HG02642 (cell line): Measurements from ENCODE around the gene L1TD1.
"Not testable (repeated sequence)": the region's sequence is repeated elsewhere in the genome, so short reads cannot be mapped to it uniquely, and the experiment has no call there.

ENCODE experiments used
- ATAC-seq: cut with Tn5 transposase; IDR thresholded peaks from one replicate; pipeline ENCODE4 v1.9.1; 2021; ENCODE audit warnings: mild to moderate bottlenecking; ENCODE audit not compliant: unreplicated experiment, poor library complexity

Gene L1TD1

DNA sequence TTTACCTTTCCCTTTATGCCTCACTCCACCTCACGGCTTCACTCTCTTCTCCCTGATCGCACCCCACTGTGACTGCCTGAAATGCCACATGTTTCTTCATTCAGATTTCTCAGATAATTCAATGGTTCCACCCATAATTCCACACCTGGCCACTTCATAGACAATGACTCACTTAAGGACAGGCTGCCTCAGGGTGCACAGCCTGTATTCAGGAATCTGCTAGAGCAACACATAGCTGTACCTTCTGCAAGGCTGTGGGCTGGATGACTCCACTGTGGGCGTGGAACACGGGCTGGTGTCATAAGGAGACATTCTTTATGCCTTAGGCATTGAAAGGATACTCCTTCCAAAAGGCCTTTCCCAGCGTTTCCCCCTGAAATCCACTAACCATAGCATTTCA lies 36.1 kb downstream of the L1TD1 start:
- ATAC-seq, result no peak

DNA sequence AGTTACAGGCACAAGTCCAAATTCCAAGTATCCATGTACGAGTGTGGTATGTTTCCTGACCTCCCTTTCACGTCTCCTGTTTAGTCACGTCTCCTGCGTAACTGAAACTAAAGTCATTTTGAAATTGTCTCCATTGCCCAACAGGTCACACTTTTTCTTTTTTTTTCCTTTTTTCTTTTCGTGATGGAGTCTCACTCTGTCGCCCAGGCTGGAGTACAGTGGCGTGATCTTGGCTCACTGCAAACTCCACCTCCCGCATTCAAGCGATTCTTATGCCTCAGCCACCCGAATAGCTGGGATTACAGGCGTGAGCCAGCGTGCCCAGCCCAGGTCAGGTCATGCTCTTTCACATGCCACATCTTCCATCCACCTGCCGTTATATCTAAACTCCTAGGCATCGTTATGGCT lies 38.2 kb downstream of the L1TD1 start:
- ATAC-seq, result no peak

DNA sequence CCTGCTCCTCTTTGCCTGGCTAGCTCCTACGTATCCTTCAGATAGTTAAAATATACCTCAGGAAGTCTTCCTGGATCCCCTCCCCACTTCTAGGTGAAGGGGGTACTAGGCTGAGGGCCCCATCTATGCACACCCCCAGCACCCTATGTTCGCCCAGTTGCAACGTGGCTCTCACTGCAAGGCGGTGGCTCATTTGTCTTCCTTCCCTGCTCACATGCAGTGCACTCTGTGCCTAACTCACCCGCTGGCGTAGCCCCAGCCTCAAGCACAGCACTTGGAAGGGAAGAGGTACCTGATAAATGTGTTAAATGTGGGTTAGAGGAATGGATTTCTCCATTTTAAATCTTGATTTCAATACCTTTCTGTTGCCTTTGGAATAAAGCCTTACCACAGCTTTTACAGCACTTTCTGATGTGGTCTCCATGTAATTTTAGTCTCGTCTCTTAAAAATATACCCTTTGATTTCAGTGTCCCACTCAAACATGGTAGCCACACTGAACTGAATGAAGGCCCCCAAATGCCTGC lies 39.3 kb downstream of the L1TD1 start:
- no peak for ATAC-seq

DNA sequence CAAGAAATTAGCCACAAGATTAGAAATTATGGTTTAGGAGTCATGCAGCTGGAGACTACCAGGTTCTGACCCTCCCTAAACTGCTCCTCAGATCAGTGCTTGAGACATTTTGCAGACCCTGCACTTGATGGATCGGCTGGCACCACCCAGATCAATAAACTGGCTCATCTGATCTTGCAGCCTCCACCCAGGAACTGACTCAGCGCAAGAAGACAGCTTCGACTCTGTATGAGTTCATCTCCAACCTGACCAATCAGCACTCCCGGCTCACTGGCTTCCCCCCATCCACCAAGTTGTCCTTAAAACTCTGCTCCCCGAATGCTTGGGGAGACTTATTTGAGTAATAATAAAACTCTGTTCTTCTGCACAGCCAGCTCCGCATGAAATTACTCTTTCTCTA lies 40.0 kb downstream of the L1TD1 start:
- ATAC-seq, result no peak

DNA sequence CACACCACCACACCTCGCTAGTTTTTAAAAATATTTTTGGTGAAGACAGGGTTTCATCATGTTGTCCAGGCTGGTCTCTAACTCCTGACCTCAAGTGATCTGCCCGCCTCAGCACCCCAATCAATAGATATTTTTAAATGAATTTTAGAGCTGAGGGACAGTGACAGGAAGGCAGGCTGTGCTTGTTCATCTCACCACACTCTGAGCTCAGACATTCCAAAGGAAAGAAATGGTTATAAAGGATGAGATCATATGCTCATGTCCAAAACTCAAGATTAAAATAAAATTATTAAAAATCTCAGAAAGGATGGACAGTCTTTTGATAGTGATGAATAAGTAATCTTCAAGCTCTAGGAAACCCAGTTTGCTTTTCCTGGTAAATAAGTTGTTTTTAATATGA lies 40.9 kb downstream of the L1TD1 start:
- ATAC-seq, result no peak

DNA sequence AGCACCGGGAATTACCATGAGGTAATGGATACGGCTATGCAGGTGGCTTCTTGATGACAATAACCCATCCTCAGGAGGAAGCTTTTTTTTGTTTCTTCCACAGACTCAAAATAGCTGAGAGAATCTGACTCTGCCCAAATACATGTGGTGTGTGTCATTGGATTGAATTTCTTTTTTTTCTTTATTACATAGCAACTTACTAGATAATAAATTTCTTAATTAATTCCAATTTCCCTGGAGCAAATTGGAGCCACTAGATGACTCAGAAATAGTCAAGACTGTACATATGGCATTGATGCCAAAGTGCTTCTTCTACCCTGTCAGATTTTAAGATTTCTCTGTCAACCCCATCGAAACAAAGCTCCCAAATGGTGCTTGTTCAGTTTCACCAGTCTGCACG lies 42.7 kb downstream of the L1TD1 start:
- ATAC-seq, result no peak

DNA sequence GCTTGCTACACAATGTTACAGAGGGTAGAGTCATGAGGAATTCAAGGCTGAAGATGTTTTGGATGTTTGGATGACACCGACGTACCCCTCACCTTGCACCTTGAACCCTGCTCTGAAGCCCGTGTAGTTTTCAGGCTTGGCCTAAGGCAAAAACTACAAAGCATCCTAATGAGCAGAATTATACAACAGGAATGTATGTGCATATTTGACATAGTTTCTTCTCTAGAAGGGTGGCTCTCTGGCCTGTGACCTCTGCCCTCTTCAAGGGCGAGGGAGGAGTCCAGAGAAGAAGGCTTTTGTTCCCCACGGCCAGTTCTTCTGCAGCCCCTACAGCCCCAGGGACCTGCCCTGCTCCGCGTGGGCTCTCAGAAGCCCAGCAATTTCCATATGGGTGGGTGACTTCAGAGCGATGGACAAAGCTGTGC lies 43.3 kb downstream of the L1TD1 start:
- no peak for ATAC-seq

DNA sequence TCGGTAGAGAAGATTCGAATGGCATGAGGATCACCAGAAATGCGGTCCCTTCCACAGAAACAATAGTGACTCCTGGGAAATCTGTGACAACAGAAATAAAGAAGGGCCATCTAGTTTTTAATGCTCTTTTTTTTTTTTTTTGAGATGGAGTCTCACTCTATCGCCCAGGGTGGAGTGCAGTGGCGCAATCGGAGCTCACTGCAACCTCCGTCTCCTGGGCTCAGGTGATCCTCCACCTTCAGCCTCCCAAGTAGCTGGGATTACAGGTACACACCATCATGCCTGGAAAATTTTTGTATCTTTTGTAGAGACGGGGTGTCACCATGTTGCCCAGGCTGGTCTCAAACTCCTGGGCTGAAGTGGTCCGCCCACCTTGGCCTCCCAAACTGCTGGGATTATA lies 43.9 kb downstream of the L1TD1 start:
- no peak for ATAC-seq

DNA sequence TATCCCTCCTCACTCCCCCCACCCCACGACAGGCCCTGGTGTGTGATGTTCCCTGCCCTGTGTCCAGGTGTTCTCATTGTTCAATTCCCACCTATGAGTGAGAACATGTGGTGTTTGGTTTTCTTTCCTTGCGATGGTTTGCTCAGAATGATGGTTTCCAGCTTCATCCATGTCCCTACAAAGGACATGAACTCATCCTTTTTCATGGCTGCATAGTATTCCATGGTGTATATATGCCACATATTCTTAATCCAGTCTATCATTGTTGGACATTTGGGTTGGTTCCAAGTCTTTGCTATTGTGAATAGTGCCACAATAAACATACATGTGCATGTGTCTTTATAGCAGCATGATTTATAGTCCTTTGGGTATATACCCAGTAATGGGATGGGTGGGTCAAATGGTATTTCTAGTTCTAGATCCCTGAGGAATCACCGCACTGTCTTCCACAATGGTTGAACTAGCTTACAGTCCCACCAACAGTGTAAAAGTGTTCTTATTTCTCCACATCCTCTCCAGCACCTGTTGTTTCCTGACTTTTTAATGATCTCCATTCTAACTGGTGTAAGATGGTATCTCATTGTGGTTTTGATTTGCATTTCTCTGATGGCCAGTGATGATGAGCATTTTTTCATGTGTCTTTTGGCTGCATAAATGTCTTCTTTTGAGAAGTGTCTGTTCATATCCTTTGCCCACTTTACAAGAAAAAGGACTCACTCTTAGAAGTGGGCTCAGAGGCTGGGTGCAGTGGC lies 45.2 kb downstream of the L1TD1 start:
- ATAC-seq, result not testable (repeated sequence)

DNA sequence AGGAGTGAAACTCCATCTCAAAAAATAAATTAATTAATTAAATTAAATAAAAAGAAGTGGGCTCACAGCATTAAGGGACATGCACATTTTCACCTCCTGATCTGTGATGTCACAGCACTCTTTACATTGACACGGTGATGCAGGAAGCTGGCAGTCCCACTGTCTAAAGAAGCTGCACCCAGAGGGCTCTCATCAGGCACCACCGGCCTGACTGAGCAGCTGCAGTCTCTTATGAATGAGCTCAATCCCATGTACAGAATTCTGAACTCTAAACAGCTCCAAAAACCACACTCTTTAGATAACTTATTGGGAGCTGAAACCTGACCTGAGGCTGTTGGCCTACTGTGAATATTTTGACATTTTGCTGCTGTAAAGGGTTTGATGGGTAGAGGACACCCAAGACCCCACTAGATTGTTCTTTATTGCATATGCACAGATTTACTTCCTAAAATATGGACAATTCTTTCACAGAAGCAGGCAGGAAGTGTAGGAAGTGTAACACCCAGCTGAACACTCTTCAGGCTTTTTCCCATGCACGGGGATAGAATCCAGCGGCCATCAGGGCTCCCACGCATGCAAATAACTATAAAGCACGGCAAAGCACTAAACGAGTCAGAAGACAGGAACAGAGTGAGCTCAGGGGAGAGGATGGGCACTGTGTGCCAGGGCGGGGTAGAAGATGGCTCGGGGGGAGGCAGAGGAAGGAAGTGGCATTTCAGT lies 46.2 kb downstream of the L1TD1 start:
- no peak for ATAC-seq

DNA sequence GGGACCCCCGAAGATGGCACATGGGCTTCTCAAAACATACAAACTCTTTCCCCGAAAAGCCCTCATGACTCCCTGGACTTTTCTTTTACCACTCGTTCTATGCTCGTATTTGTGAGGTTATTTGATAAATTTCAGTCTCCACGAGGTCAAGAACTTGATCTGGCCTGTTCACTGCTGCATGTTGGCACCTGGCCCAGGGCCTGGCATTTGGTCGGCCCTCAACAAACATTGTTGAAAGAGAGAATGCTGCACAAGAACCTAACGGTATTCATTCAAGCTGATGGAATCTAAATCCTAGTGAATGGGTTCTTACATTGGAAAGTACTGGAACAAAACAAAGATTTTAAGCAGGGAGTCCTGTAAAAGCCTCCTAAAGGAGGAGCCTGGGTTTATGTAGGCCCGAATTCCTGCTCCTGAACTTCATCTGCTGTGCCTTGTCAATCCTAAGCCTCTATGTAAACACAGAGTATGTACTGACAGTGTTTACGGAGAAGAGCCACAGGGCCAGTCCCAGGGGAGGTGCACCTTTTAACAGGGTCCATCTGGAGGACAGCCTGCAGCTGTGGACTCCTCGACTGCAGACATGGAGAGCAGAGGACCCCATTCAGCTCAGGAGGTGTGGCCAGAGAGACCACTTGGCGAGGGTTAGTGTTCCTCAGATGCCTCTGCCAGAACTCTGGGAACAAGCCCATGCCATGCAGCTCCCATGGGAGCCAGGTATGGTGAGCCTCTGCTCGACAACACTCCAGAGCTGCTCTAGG lies 46.9 kb downstream of the L1TD1 start:
- no peak for ATAC-seq

DNA sequence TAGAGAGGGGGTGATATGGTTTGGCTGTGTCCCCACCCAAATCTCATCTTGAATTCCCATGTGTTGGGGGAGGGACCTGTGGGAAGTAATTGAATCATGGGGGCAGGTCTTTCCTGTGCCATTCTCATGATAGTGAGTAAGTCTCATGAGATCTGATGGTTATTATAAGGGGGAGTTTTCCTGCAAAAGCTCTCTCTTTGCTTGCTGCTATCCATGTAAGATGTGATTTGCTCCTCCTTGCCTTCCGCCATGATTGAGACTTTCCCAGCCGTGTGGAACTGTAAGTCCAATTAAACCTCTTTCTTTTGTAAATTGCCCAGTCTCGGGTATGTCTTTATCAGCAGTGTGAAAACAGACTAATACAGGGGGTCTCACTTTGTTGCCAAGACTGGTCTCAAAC lies 49.7 kb downstream of the L1TD1 start:
- not testable (repeated sequence) for ATAC-seq

DNA sequence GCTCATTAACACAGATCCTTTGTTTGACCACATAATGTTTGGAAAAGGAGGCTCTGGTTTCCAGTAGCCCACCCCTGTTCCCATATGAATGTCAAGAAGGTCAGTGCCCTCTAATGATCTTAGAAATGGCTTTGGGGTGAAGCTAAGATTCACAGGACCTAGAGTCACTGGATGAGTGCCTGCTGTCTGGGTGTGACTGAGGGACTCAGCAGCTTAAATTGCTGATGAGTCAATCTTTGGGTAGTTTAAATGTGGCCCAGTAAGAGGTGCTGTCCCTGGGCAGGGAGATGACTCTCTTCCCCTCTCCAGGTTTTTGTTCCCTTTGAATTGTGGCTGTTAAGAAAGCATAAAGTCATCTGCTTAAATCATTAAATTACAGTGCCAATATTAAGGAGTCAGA lies 50.6 kb downstream of the L1TD1 start:
- ATAC-seq, result no peak

DNA sequence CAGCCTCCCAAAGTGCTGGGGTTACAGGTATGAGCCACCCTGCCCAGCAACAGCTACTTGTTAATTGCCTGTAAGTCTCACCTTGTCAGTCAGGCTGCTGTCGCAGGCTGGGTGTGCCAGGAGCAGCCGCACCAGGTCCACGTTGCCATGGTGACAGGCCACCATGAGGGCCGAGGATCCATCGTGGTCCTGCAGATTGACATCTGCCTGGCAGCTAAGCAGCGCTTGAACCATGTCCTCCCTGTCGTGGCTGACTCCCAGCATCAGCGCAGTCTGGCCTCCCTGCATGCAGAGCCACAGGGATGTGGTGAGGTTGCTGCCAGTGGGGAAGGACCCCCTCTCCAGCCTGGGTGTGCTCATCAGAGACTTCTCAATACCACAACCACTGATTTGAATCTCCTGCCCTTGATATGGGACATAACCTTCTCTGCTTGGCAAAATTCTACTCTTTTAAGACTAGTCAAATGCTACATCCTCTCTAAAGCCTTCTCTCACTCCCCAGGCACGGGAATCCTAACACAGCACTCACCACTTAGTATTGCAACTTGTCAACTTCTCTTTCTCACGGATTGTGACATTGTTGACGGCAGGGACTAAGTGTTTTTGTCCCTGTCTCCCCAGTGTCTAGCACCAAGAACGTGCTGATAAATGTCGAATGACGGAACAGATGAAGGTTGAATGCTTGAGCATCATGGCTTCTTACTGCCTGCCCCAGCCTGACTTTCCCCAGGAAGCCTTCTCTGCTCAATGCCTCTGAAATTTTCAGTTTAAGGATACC lies 52.9 kb downstream of the L1TD1 start:
- ATAC-seq, result no peak

DNA sequence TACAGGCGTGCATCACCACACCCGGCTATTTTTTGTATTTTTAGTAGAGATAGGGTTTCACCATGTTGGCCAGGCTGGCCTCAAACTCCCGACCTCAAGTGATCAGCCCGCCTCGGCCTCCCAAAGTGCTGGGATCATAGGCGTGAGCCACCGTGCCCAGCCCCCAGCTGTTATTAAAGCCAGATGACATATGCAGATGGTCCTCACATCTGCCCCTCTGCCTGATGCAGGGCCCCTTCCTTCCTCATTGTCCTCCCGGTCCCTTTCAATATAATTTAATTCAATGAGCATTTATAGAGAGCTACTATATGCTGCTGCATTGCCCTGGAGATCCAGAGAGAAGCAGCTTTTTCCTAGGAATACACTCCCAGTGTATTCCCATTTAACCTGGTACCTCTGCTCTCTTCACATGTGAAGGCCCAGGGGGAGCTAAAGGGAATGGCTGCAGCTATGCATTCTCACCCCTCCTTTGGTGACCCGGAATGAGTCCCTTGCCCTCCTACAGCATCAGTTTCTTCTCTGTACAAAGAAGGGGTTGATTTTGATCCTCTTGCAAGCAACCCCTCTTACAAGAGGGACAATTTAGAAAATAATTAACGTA lies 55.6 kb downstream of the L1TD1 start:
- no peak for ATAC-seq

DNA sequence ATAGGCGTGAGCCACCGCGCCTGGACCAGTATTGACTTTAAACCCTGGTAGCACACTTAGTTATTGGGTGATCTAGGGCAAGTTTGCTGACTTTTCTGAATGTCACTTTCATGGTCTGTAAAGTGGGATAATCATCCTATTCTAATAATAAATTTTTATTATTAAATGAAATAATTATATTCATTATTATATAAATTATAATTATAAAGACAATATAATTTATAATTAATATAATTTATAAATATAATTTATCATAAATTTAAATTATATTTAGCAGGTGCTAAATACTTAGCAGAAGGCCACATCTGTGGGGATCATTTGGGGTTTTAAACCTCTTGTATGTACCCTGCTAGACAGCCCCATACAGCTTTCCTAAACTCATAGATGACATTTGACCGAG lies 64.9 kb downstream of the L1TD1 start:
- no peak for ATAC-seq

DNA sequence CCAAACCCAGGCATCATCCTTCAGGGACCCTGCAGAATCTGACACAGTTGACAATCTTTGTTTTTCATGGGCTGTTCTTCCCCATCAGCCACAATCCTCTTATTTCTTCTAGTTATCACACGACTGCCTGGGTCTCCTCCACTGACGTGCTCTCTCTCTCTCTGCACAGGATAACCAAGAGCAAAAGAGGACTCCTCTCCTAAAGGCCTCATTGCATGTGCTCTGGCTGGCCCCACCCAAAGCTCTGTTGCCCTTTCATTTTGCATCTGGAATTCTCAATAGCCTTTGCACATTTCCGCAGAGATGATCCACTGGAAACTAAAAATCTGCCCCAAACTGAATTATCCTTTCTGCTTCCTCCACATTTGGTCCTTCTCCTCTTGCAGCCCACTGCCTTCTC lies 66.0 kb downstream of the L1TD1 start:
- ATAC-seq, result no peak
